MM.1S (cell line): ENCODE data around the gene ADAMTSL2.

Experiments
- EZH2 ChIP-seq: fragments of 300-600 bp; sonication (generic); optimal IDR thresholded peaks from 2 replicates; pipeline ENCODE3; 2017; ENCODE audit warnings: low read depth, mild to moderate bottlenecking, antibody characterized with exemption, low read length, mixed read lengths
- TF ChIP-seq, protein P1 (sequence below): fragments of 300-600 bp; sonication (generic); IDR thresholded peaks from 2 replicates; pipeline ENCODE4 v1.5.1; 2016; ENCODE audit warnings: antibody characterized with exemption, low read length, mixed read lengths

DNA sequence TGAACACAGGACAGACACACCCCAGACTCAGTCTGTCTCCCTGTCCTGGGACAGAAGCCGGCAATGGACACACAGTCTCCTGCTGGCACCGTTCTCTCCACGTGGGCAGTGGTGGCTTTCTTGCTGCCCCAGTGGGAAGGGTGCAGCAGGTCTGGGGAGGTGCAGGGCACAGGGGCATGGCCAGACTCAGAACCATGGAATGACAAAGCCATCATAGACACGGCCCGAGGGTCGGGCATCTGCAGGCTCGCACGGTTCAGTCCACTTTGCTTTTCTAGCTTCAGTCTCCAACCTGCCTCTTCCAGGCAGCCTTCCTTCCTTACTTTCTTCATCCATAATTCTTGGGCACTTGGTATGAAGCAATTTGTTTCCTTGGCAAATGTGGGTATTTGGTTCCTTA lies 26.5 kb upstream of the ADAMTSL2 start:
- TF ChIP-seq, protein P1, sequence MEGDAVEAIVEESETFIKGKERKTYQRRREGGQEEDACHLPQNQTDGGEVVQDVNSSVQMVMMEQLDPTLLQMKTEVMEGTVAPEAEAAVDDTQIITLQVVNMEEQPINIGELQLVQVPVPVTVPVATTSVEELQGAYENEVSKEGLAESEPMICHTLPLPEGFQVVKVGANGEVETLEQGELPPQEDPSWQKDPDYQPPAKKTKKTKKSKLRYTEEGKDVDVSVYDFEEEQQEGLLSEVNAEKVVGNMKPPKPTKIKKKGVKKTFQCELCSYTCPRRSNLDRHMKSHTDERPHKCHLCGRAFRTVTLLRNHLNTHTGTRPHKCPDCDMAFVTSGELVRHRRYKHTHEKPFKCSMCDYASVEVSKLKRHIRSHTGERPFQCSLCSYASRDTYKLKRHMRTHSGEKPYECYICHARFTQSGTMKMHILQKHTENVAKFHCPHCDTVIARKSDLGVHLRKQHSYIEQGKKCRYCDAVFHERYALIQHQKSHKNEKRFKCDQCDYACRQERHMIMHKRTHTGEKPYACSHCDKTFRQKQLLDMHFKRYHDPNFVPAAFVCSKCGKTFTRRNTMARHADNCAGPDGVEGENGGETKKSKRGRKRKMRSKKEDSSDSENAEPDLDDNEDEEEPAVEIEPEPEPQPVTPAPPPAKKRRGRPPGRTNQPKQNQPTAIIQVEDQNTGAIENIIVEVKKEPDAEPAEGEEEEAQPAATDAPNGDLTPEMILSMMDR = no peak
- no peak for TF ChIP-seq EZH2
